NCI-H1436 treated with DMSO at 0.1 percent for 48 hours (cell line): ENCODE results near the gene LTBP4.
"Not testable (repeated sequence)": the region's sequence is repeated elsewhere in the genome, so short reads cannot be mapped to it uniquely, and the experiment has no call there.

Source experiments
- DNase-seq: peaks from one replicate; lab custom pipeline; 2025; lab: John Stamatoyannopoulos, UW

Gene LTBP4, protein sequence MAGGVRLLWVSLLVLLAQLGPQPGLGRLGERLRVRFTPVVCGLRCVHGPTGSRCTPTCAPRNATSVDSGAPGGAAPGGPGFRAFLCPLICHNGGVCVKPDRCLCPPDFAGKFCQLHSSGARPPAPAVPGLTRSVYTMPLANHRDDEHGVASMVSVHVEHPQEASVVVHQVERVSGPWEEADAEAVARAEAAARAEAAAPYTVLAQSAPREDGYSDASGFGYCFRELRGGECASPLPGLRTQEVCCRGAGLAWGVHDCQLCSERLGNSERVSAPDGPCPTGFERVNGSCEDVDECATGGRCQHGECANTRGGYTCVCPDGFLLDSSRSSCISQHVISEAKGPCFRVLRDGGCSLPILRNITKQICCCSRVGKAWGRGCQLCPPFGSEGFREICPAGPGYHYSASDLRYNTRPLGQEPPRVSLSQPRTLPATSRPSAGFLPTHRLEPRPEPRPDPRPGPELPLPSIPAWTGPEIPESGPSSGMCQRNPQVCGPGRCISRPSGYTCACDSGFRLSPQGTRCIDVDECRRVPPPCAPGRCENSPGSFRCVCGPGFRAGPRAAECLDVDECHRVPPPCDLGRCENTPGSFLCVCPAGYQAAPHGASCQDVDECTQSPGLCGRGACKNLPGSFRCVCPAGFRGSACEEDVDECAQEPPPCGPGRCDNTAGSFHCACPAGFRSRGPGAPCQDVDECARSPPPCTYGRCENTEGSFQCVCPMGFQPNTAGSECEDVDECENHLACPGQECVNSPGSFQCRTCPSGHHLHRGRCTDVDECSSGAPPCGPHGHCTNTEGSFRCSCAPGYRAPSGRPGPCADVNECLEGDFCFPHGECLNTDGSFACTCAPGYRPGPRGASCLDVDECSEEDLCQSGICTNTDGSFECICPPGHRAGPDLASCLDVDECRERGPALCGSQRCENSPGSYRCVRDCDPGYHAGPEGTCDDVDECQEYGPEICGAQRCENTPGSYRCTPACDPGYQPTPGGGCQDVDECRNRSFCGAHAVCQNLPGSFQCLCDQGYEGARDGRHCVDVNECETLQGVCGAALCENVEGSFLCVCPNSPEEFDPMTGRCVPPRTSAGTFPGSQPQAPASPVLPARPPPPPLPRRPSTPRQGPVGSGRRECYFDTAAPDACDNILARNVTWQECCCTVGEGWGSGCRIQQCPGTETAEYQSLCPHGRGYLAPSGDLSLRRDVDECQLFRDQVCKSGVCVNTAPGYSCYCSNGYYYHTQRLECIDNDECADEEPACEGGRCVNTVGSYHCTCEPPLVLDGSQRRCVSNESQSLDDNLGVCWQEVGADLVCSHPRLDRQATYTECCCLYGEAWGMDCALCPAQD (N-terminal part only)

DNA sequence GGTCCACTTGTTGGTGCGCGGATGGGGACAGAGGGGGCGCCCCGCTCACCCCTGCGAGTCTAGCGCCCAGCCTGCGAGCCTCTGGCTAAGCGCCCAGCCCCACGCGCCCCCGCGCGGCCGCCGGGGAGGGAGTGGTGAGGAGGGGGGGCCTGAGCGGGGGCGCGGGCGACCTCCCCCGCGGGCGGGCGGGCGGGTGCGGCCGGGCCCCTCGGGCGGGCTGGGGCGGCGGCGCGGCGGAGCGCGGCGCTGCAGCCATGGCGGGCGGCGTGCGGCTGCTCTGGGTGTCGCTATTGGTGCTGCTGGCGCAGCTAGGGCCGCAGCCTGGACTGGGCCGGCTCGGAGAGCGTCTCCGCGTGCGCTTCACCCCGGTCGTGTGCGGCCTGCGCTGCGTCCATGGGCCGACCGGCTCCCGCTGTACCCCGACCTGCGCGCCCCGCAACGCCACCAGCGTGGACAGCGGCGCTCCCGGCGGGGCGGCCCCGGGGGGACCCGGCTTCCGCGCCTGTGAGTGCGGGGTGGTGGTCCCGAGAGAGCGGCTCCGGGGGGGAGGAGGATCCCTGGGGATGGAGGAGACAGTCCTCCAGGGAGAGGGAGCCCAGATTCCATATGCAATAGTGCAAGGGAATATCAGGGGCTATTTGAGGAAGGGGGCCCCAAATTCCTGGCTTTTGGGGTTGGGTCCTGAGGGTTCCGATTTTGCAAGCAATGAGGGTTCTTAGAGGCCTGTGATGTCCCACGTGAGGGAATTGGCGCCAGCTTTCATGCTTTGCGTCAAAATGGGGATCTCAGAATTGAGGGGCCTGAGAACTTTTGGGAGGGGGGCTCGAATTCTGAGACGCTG lies at the start of gene LTBP4:
TSS of gene LTBP4 (plus strand) at position 236 of the 841 bp plus-strand sequence. CDS start at position 255, 19 bp downstream.
- DNase-seq: no peak

DNA sequence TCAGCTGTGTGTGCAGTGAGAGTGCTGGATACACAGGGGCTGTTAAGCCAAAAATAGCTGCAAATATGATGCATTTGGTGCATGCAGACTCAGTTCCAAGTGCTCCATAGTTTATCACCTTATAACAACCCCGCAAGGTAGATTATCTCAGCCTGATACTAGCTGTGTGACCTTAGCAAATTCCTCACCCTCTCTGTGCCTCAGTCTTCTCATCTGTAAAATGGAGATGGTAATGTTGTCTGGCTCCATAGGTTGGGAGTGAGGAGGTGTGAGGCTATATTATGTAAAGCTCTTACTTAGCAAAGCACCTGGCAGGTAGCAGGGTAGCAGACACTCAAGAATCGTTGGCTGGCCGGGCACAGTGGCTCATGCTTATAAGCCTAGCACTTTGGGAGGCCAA lies 48.3 kb upstream of the LTBP4 start:
- no peak for DNase-seq

DNA sequence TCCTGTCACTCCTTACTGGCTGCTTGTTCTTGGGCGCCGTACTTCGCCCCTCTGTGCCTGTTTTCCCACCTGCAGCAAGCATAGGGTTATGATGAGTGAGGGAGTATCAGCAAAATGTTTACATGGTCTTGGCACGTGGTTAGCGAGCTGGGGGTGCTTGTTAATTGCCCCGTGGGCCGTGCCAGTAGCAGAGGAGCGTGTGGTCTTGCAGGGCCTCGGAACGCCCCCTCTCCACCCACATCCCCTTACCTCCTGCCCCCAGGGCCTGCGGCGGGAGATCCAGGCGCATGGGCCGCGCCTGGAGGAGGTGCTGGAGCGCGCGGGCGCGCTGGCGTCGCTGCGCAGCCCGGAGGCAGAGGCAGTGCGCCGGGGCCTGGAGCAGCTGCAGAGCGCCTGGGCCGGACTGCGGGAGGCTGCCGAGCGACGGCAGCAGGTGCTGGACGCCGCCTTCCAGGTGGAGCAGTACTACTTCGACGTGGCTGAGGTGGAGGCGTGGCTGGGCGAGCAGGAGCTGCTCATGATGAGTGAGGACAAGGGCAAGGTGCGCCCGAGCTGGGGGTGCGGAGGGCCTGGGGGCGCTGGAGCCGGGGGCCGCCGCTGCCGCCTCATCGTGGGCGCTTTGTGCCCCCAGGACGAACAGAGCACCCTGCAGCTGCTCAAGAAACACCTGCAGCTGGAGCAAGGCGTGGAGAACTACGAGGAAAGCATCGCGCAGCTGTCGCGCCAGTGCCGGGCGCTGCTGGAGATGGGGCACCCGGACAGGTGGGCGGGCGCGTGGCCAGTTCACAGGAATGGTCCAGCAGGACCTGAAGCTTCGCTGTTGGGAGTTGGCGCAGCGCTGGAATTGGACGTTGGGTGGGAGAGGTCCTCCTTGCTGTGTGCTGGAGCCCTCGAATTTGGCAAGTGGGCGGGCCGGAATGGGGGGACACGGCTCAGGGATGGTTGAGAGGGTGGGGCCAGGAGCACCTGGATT lies 47.0 kb upstream of the LTBP4 start:
- no peak for DNase-seq

DNA sequence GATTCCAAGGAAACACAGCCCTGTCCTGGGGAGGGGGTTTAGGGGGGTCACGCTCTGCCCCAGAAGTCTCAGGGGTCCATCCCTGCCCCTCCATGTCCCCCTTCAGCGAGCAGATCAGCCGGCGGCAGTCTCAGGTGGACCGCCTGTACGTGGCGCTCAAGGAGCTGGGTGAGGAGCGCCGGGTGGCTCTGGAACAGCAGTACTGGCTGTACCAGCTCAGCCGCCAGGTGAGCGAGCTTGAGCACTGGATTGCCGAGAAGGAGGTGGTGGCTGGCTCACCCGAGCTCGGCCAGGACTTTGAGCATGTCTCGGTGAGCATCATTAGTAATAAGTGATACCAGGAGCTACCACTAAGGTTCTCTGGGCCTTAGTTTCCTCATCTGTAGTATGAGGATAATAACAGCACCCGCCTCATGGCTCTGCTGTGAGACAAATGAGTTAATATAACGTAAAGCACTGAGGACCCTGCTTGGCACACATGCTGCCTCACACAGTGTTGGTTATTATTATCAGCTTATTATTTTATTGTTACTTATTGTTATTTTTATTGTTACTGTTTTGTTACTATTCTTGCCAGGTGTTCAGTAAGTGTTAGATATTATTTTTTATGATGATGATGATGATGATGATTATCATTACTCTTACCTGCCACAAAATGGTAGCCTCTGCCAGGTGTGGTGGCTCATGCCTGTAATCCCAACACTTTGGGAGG lies 45.0 kb upstream of the LTBP4 start:
- DNase-seq: no peak

DNA sequence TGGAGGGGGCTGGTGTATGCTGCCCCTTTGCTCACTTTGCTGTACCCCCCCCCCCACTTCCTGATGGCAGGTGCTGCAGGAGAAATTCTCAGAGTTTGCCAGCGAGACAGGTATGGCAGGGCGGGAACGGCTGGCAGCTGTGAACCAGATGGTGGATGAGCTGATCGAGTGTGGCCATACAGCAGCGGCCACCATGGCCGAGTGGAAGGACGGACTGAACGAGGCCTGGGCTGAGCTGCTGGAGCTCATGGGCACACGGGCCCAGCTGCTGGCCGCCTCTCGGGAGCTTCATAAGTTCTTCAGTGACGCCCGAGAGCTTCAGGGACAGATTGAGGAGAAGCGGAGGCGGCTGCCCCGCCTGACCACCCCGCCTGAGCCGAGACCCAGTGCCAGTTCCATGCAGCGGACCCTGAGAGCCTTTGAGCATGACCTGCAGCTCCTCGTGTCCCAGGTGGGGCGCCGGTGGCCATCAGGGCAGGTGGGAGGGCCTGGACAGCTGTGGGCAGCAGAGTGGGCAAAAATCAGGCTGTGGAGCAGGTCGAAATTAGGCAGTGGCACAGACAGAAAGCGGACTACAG lies 44.1 kb upstream of the LTBP4 start:
- no peak for DNase-seq

DNA sequence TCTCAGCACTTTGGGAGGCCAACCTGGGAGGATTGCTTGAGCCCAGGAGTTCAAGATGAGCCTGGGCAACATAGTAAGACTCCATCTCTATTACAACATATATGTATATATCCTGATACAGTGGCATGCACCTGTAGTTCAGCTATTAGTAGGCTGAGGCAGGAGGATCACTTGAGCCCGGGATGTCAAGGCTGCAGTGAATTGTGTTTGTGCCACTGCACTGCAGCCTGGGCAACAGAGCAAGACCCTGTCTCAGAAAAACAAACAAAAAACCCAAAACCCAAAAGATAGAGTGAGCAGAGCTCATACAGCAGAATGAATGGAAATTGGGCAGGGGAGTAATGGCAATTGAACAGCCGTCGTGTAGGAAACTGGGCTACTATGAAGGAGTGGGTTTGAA lies 41.8 kb upstream of the LTBP4 start:
- DNase-seq: no peak

DNA sequence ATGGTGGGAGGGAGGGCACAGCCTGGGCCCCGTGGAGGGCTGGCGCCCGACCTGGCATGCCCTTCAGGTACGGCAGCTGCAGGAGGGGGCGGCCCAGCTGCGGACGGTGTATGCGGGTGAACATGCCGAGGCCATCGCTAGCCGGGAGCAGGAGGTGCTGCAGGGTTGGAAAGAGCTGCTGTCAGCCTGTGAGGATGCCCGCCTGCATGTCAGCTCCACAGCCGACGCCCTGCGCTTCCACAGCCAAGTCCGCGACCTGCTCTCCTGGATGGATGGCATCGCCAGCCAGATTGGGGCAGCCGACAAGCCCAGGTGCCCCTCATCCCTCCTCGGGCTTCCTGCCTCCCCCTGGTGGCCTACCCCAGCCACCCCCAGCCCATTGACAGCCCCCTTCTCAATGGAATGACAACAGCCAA lies 41.1 kb upstream of the LTBP4 start:
- no peak for DNase-seq

DNA sequence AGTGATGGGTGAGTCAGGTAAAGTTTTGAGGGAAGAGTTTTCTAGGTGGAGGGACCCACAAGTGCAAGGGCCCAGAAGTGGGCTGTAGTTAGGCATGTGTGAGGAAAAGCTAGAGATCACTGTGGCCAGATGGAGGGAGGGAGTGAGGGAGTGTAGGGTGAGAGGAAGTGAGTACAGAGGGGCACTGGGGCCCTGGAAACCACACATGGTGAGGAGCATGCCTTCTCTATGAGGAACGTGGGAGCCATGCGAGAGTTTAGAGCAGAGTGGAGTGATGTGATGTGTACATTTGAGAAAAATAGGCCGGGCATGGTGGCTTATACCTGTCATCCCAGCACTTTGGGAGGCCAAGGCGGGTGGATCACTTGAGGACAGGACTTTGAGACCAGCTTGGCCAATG lies 39.2 kb upstream of the LTBP4 start:
- DNase-seq: no peak

DNA sequence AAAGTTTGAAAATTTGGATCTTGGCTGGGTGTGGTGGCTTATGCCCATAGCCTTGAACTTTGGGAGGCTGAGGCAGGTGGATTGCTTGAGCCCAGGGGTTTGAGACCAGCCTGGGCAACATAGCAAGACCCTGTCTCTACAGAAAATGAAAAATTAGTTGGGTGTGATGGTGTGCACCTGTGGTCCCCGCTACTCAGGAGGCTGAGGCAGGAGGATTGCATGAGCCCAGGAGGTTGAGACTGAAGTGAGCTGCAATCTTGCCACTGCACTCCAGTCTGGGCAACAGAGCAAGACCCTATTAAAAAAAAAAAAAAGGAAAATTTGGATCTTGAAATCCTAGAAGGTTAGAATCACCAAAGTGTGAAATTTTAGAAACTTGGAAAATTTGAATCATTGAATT lies 36.6 kb upstream of the LTBP4 start:
- DNase-seq: not testable (repeated sequence)

DNA sequence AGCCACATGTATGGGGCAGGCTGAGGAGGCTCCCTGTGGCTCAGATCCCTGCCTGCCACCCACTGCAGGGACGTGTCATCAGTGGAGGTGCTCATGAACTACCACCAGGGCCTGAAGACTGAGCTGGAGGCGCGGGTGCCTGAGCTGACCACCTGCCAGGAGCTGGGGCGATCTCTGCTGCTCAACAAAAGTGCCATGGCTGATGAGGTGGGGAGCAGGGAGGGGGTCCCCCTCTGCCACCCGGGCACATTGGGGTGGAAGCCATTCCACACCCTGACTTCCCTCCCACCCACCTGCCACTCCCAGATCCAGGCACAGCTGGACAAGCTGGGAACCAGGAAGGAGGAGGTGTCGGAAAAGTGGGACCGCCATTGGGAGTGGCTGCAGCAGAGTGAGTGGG lies 35.8 kb upstream of the LTBP4 start:
- DNase-seq: no peak

DNA sequence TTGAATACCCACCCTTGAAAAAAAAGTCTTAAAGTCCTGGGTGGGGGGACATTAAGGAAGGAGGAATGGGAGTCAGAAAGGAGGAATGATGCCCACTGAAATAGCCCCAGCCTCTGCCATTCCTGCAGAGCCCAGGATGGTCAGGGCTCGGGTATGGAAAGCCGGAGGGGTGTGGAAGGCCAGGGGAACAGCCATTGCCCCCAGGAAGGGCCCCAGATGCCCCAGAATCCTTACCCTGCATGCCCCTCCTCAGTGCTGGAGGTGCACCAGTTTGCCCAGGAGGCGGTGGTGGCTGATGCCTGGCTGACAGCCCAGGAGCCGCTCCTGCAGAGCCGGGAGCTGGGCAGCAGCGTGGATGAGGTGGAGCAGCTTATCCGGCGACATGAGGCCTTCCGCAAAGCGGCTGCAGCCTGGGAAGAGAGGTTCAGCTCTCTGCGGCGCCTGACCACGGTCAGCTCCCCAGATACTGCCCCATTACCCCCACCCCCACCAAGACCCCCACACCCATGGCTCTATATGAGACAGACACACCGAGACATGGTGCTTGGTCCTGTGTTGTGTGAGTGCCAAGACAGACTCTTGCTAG lies 35.2 kb upstream of the LTBP4 start:
- DNase-seq: no peak

DNA sequence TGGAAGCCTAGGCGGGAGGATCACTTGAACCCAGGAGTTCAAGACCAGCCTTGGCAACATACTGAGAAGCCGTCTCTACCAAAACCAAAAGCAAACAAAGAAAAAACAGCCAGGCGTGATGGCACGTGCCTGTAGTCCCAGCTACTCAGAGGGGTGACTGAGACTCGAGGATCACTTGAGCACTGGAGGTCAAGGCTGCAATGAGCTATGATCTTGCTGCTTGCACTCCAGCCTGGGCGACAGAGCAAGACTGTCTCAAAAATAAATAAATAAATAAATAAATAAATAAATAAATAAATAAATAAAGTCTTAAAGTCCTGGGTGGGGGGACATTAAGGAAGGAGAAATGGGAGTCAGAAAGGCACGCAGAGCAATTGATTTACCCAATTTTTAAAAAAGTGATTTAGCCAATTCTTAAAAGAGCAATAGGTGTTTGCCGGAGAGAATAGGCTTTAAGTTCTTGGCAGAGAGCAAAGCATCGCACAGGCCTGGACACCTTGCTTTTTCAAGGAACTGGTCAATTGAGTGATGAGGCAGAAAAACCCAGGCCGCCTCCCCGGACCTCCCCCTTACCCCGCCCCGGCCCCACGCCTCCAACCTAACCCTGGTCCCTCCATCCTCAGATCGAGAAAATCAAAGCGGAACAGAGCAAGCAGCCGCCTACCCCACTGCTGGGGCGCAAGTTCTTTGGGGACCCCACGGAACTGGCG lies 34.0 kb upstream of the LTBP4 start:
- no peak for DNase-seq

DNA sequence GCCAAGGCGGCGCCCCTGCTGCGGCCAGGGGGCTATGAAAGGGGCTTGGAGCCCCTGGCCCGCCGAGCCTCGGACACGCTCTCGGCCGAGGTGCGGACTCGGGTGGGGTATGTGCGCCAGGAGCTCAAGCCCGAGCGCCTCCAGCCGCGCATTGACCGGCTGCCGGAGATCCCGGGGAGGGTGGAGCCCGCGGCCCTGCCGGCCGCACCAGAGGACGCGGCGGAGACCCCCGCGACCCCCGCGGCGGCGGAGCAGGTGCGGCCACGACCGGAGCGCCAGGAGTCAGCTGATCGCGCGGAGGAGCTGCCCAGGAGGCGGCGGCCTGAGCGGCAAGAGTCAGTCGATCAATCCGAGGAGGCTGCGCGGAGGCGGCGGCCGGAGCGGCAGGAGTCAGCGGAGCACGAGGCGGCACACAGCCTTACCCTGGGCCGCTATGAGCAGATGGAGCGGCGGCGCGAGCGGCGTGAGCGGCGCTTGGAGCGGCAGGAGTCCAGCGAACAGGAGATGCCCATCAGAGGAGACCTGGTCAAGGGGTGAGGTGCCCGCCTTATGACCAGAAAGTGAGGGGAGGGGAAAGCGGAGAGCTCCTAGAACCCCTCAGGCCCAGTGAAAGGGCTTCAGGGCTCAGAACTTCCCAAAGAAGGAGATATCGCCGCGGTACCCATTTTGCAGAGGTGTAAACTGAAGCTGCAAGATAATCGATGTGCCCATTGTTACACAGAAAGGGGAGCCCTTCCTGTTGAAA lies 33.2 kb upstream of the LTBP4 start:
- DNase-seq: no peak

DNA sequence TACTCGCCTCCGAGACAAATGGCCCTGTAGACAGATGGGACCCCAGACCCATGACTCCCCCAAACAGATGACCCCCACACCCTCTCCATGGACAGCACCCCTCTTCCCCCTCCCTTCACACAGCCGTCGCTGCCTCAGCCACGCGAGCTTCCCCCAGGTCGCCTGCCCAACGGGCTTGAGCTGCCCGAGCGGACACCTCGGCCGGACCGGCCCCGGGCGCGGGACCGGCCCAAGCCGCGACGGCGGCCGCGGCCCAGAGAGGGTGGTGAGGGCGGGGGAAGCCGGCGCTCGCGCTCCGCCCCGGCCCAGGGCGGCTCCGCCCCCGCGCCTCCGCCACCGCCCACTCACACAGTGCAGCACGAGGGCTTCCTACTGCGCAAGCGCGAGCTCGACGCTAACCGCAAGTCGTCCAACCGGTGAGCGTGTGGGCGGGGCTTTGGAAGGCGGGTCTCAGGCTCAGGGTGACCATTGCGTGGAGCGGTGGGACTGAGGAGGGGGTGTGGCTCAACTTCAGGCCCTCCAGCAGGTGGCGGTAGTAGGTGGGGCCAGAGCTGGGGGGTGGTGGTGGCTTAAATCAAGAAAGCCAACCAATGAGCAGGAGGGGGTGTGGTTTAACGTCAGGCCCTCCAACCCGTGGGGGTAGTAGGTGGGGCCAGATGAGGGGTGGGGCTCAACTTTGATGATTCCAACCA lies 30.7 kb upstream of the LTBP4 start:
- peak; percentile 96 for DNase-seq

DNA sequence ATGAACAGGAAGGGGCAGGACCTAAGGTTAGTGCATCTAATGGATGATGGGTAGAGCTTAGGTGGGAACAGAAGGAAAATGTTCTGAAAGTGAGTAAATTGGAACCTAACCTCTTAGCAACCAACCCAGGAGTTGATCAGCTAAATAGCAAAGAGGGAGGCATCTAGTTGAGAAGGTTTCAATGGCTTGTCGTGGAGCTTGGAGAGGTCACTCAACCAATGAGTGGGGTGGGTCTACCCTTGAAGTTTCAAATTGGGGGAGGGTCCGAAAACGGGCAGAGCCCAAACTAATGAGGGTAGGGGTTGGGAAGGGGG lies 30.2 kb upstream of the LTBP4 start:
- DNase-seq: no peak

DNA sequence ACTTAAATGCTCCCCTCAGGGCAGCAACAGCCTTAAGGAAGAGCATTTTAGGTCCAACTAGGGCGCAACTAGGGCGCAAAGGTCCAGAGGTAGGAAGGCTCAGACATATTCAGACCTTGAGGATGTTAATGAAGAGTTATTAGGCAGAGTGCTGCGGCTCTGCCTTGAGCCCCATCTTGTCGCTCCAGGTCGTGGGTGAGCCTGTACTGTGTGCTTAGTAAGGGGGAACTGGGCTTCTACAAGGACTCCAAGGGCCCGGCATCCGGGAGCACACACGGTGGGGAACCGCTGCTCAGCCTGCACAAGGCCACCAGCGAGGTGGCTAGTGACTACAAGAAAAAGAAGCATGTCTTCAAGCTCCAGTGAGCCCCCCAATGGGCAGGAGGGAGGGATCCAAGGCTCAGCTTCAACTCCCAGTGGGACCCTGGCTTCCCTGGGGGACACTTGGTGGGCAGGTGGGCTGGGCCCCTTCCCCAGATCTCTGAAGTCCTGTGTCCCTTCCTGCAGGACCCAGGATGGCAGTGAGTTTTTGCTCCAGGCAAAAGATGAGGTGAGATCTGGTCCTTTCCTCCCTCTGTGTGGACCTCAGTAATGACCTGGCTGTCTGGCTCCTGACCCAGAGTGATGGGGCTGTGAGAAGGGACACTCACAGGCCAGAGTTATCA lies 29.2 kb upstream of the LTBP4 start:
- no peak for DNase-seq
